Tibial artery (tissue), 4 donors: ENCODE measurements around the gene ZNF524.

Experiments used
- DNase-seq, 2 donors: peaks; one replicate each; pipeline ENCODE4 v3.0.0-alpha.2; 2019
- H3K27ac ChIP-seq, 2 donors: fragments of 200-600 bp; sonication (generic) in 1 of 2; 1 replicate in 1 of 2; 2 replicates in 1 of 2; pipeline ENCODE4 v1.5.1; 2018 to 2019; ENCODE audit warnings: mild to moderate bottlenecking in 1 of 2
- H3K27me3 ChIP-seq, 2 donors: fragments of 200-600 bp; sonication (generic) in 1 of 2; one replicate each; pipeline versions ENCODE4 v1.5.1 to v1.6.0; 2016 to 2019
- H3K36me3 ChIP-seq, 3 donors: fragments of 200-600 bp; sonication (generic) in 2 of 3; one replicate each; pipeline ENCODE4 v1.5.1; 2016 to 2019; ENCODE audit warnings: mild to moderate bottlenecking in 2 of 3
- H3K4me1 ChIP-seq, 4 donors: fragments of 200-600 bp; sonication (generic) in 2 of 4; 1 replicate in 3 of 4; 2 replicates in 1 of 4; pipeline ENCODE4 v1.5.1; 2016 to 2019
- H3K4me3 ChIP-seq, 2 donors: fragments of 200-600 bp; sonication (generic) in 1 of 2; 1 replicate in 1 of 2; 2 replicates in 1 of 2; pipeline ENCODE4 v1.5.1; 2018 to 2019; ENCODE audit warnings: mild to moderate bottlenecking in 2 of 2
- H3K9me3 ChIP-seq, 3 donors: fragments of 200-600 bp; sonication (generic) in 1 of 3; one replicate each; pipeline ENCODE4 v1.5.1; 2016 to 2019
- intact Hi-C: fragments of 100-400 bp; cut with DNase I; formaldehyde crosslinking; loops from one replicate; pipeline ENCODE4 v1.15.0; 2023; ENCODE audit warnings: low total_unique reads
- TF ChIP-seq, protein P1 (sequence below), 2 experiments: fragments of 200-600 bp in 1 of 2; fragments of 450-650 bp in 1 of 2; IDR thresholded peaks; one replicate each; pipeline ENCODE4 v1.5.1; 2017 to 2019; ENCODE audit warnings: antibody characterized with exemption in 2 of 2, mild to moderate bottlenecking in 1 of 2, moderate library complexity in 1 of 2

The ZNF524 gene

DNA sequence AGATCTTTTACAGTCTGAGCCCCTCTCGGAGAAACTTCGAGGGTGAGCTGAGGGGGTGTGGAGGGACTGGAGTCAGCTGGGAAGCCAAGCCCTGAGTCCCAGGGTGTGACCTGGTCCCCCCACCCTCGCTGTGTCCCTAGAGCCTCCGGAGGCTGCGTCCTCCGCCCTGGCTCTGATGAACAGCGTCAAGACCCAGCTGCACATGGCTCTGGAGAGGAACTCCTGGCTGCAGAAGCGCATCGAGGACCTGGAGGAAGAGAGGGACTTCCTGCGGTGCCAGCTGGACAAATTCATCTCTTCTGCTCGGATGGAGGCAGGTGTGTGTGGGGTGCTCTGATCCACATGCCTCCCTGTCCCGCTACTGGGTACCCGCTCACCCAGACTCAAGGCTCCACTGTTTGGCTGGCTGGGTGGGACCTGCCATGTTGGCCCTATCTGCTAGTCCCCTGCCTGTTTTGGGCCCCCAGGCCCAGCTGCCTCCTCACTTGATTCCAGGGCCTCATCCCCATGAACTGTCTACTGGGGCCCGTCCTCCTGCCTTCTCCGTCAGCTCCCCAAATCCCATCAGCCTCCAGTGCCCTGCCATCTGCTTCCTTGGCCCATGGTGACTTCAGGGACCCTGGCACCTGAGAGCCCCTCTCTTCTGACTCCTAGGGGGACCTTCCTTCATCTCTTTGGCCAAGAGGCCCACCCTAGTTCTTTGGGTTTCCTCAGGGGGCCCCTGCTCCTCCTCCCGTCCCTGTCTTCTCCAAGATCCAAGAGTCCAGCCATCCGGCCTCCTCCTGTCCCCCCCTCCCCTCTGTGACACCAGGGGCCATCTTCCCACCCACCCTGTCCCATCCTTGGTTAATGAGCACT lies 49.4 kb downstream of the ZNF524 start:
- H3K36me3 ChIP-seq, result peaks cover 0 to 26% (median 10%) of the 10 kb centered on the region in 3 donors
- DNase-seq, result no peak
- TF ChIP-seq, protein P1, sequence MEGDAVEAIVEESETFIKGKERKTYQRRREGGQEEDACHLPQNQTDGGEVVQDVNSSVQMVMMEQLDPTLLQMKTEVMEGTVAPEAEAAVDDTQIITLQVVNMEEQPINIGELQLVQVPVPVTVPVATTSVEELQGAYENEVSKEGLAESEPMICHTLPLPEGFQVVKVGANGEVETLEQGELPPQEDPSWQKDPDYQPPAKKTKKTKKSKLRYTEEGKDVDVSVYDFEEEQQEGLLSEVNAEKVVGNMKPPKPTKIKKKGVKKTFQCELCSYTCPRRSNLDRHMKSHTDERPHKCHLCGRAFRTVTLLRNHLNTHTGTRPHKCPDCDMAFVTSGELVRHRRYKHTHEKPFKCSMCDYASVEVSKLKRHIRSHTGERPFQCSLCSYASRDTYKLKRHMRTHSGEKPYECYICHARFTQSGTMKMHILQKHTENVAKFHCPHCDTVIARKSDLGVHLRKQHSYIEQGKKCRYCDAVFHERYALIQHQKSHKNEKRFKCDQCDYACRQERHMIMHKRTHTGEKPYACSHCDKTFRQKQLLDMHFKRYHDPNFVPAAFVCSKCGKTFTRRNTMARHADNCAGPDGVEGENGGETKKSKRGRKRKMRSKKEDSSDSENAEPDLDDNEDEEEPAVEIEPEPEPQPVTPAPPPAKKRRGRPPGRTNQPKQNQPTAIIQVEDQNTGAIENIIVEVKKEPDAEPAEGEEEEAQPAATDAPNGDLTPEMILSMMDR (IDR thresholded peaks at IDR 0.05), result no peak
- H3K27me3 ChIP-seq, result no peaks in the 10 kb centered on the region
- H3K4me1 ChIP-seq, result peaks cover 0 to 44% (median 33%) of the 10 kb centered on the region in 4 donors
- intact Hi-C loops, result no loop called here
- H3K27ac ChIP-seq, result peak overlapping the region; percentile 78 to 80
- peak overlapping the region in 1 of 2 donors; percentile 79 for H3K4me3 ChIP-seq
- H3K9me3 ChIP-seq, result no peaks in the 10 kb centered on the region

DNA sequence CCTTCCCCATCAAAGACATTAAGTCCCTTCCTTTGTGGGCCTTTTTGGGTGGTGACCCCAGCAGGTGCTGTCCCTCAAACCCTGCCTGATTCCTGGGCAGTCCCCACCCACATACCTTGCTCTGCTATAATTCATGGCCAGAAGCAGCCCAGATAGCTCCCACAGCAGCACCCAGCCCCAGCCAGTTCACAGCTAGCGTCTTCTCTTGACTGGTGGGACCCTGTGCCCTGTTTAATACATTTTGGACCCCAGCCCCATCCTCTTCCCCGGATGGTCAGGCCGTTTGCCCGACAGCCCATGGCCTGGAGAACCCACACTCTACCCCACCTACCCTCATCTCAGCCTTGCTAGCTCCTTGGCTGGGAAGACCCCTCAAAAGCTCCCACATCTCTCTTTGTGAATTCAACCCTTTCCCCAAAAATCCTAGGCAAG lies 50.1 kb downstream of the ZNF524 start:
- H3K27me3 ChIP-seq, result no peaks in the 10 kb centered on the region
- H3K4me1 ChIP-seq, result peaks cover 0 to 38% (median 30%) of the 10 kb centered on the region in 4 donors
- no peak overlapping the region for H3K27ac ChIP-seq
- no peaks in the 10 kb centered on the region for H3K9me3 ChIP-seq
- TF ChIP-seq, protein P1 (IDR thresholded peaks at IDR 0.05), result no peak
- no peak for DNase-seq
- intact Hi-C loops, result no loop called here
- H3K4me3 ChIP-seq, result no peak overlapping the region
- peaks cover 0 to 20% (median 4%) of the 10 kb centered on the region in 3 donors for H3K36me3 ChIP-seq

DNA sequence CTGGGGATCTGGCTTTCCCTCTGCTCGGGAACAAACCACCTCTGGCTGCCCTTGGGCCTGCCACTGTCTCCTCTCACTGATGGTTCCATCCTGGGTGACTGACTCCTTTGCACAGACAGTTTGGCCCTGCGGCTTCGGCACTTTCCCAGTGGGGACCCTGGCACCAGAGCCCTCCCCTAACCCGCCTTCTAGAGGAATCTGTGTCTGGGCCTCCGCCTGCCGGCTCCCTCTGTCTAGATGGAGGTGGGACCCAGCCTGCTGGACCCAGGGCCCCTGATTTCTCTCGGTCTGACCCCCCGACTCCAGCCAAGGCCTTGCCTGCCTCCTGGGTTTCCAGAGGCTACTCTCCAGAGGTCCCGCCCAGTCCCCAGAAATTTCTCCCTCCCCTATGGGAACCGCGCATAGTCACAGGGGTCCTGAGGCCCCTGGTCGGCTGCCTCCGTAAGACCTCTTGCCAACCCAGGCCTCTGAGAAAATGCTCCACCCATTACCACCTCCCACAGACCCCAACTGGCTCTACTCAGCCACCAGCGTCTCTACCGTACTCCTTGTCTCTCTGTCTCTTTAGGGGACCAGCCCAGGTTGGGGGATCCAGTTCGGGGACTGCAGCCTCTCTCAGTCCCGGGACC lies 50.6 kb downstream of the ZNF524 start:
- peaks cover 0 to 14% (median 0%) of the 10 kb centered on the region in 3 donors for H3K36me3 ChIP-seq
- intact Hi-C loops, result no loop called here
- H3K4me3 ChIP-seq, result no peak overlapping the region
- peaks cover 0 to 38% (median 31%) of the 10 kb centered on the region in 4 donors for H3K4me1 ChIP-seq
- TF ChIP-seq, protein P1 (IDR thresholded peaks at IDR 0.05), result no peak
- DNase-seq, result no peak
- no peaks in the 10 kb centered on the region for H3K27me3 ChIP-seq
- no peaks in the 10 kb centered on the region for H3K9me3 ChIP-seq
- no peak overlapping the region for H3K27ac ChIP-seq

DNA sequence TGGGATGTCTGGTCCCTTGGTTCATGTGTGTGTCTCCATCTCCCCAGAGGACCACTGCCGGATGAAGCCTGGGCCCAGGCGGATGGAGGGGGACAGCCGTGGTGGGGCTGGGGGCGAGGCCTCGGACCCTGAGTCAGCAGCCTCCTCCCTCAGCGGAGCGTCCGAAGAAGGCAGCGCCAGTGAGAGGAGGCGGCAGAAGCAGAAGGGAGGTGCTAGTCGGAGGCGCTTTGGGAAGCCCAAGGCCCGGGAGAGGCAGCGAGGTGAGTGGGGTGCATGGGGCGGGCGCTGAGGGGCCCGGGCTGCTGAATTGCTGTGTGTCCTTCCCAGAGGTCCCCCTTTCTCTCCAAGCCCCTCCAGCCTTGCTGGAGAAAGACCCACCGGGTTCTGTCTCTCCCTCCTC lies 51.1 kb downstream of the ZNF524 start:
- DNase-seq, result no peak
- Histone ChIP-seq H3K36me3 (peaks cover 0 to 12% (median 0%) of the 10 kb centered on the region in 3 donors), H3K4me1 (peaks cover 0 to 44% (median 36%) of the 10 kb centered on the region in 4 donors), H3K4me3 (no peak overlapping the region), H3K27me3 (no peaks in the 10 kb centered on the region), H3K27ac (no peak overlapping the region), H3K9me3 (no peaks in the 10 kb centered on the region)
- intact Hi-C loops, result no loop called here
- TF ChIP-seq, protein P1 (IDR thresholded peaks at IDR 0.05), result no peak

DNA sequence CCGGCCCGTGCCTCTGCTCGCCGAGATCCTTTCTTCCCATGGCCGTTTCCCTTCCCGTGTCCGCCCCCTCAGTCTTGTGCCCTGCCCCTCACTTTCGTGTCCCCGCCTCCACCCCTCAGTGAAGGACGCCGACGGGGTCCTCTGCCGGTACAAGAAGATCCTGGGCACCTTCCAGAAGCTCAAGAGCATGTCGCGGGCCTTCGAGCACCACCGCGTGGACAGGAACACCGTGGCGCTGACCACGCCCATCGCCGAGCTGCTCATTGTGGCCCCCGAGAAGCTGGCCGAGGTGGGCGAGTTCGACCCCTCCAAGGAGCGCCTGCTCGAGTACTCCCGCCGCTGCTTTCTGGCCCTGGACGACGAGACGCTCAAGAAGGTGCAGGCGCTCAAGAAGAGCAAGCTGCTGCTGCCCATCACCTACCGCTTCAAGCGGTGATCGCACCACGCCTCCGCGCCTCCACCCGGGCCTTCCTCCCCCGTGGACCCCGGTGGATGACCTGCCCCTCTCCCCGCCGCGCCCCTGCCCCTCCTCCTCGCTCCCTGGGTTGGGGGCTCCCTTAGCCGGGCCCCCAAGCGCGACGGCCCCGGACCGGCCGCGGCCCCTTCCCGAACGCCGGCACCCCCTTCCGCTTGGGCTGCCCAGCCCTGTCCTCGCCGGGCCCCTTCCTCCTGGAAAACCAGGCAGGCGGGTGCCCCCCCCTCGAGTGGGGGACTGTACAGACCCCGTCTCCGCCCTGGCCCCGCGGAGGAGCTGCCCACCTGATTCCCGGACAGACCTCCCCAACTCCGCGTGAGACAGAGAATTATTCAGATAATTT lies 52.4 kb downstream of the ZNF524 start:
- intact Hi-C loops, result no loop called here
- DNase-seq, result no peak

More for the DNA sequence above, 52.4 kb downstream of the ZNF524 start:
- Histone ChIP-seq H3K36me3 (peaks cover 0 to 12% (median 0%) of the 10 kb centered on the region in 3 donors), H3K27me3 (no peaks in the 10 kb centered on the region), H3K4me3 (no peak overlapping the region), H3K4me1 (peaks cover 0 to 50% (median 43%) of the 10 kb centered on the region in 4 donors), H3K9me3 (no peaks in the 10 kb centered on the region), H3K27ac (peak overlapping the region; percentile 93 to 99)
- TF ChIP-seq, protein P1 (IDR thresholded peaks at IDR 0.05), result no peak
